WTC11 (cell line): ENCODE measurements around the gene HNRNPLL. TPM values are rescaled to one million over a fixed set of nuclear protein-coding genes. Genes with fewer than 3 reads are reported as not detected.

Experiments used
- ATAC-seq: fragments of 200-7000 bp; cut with Tn5 transposase; 2 replicates; pipeline ENCODE4 v1.10.0; 2021; ENCODE audit warnings: mild to moderate bottlenecking, moderate library complexity
- CTCF ChIA-PET: fragments of 300-600 bp; sonication (Branson Sonifier 250); formaldehyde crosslinking; loops from one replicate; lab custom pipeline; 2021; ENCODE audit warnings: antibody characterized with exemption; lab: Charles Lee
- POLR2A ChIA-PET: fragments of 350-600 bp; sonication (Branson Sonifier 250); formaldehyde crosslinking; loops from one replicate; lab custom pipeline; 2021; ENCODE audit warnings: antibody characterized with exemption; lab: Charles Lee
- DNase-seq: peaks from one replicate; pipeline ENCODE4 v3.0.0; 2021; ENCODE audit warnings: low spot score
- H3K27ac Mint-ChIP-seq: 2 replicates; pipeline ENCODE4 v1.8.0; 2021; ENCODE audit warnings: mixed read lengths
- H3K27me3 Mint-ChIP-seq: 2 replicates; pipeline ENCODE4 v1.8.0; 2021; ENCODE audit warnings: low read depth, mild to moderate bottlenecking, moderate library complexity, mixed read lengths
- H3K36me3 Mint-ChIP-seq: 2 replicates; pipeline ENCODE4 v1.8.0; 2021; ENCODE audit warnings: mixed read lengths
- H3K4me1 Mint-ChIP-seq: 2 replicates; pipeline ENCODE4 v1.8.0; 2022; ENCODE audit warnings: mixed read lengths
- H3K4me3 Mint-ChIP-seq: 2 replicates; pipeline ENCODE4 v1.8.0; 2021; ENCODE audit warnings: mild to moderate bottlenecking, moderate library complexity, mixed read lengths
- H3K9me3 Mint-ChIP-seq: 2 replicates; pipeline ENCODE4 v1.8.0; 2021; ENCODE audit warnings: mixed read lengths
- CREM ChIP-seq: sonication (generic); formaldehyde crosslinking; IDR thresholded peaks from 2 replicates; pipeline ENCODE4 v1.8.1; 2022; ENCODE audit warnings: mild to moderate bottlenecking, missing genetic modification reagents, moderate library complexity
- EMX1 ChIP-seq: fragments of 250-450 bp; sonication (Bioruptor Pico); IDR thresholded peaks from 2 replicates; pipeline ENCODE4 v1.8.0; 2021; ENCODE audit warnings: mild to moderate bottlenecking
- ETV6 ChIP-seq: sonication (generic); formaldehyde crosslinking; IDR thresholded peaks from 2 replicates; pipeline ENCODE4 v1.8.1; 2022; ENCODE audit warnings: mild to moderate bottlenecking, missing genetic modification reagents
- MYBL2 ChIP-seq: sonication (generic); formaldehyde crosslinking; IDR thresholded peaks from 2 replicates; pipeline ENCODE4 v1.8.1; 2023; ENCODE audit warnings: mild to moderate bottlenecking, moderate library complexity, missing genetic modification reagents
- NFE2L1 ChIP-seq: sonication (generic); formaldehyde crosslinking; IDR thresholded peaks from 2 replicates; pipeline ENCODE4 v1.8.1; 2023; ENCODE audit warnings: missing genetic modification reagents
- RORB ChIP-seq: fragments of 250-450 bp; sonication (Bioruptor Pico); IDR thresholded peaks from 2 replicates; pipeline ENCODE4 v1.9.0; 2021; ENCODE audit warnings: mild to moderate bottlenecking
- SMAD4 ChIP-seq: sonication (generic); formaldehyde crosslinking; IDR thresholded peaks from 2 replicates; pipeline ENCODE4 v1.8.0; 2022; ENCODE audit warnings: mild to moderate bottlenecking, missing genetic modification reagents
- SOX15 ChIP-seq: fragments of 250-450 bp; sonication (Bioruptor Pico); IDR thresholded peaks from 2 replicates; pipeline ENCODE4 v1.9.0; 2021; ENCODE audit warnings: mild to moderate bottlenecking
- SP1 ChIP-seq: sonication (generic); formaldehyde crosslinking; conservative IDR thresholded peaks from 2 replicates; pipeline ENCODE4 v1.8.1; 2022; ENCODE audit warnings: missing genetic modification reagents
- TEAD4 ChIP-seq: sonication (generic); formaldehyde crosslinking; IDR thresholded peaks from 2 replicates; pipeline ENCODE4 v1.8.0; 2022; ENCODE audit warnings: mild to moderate bottlenecking, missing genetic modification reagents
- ZNF121 ChIP-seq: sonication (generic); formaldehyde crosslinking; IDR thresholded peaks from 2 replicates; pipeline ENCODE4 v1.8.0; 2023; ENCODE audit warnings: missing genetic modification reagents
- ZNF138 ChIP-seq: sonication (generic); formaldehyde crosslinking; conservative IDR thresholded peaks from 2 replicates; pipeline ENCODE4 v1.8.1; 2022; ENCODE audit warnings: mild to moderate bottlenecking, moderate library complexity, missing genetic modification reagents
- ZNF671 ChIP-seq: fragments of 250-450 bp; sonication (Bioruptor Pico); IDR thresholded peaks from 2 replicates; pipeline ENCODE4 v1.8.0; 2021; ENCODE audit warnings: mild to moderate bottlenecking
- total RNA-seq: library from RNA; stranded (reverse); gene quantifications from 3 replicates; pipeline ENCODE4 v1.2.3, GENCODE V29; 2021
- TF ChIP-seq, protein P1 (sequence below): sonication (generic); formaldehyde crosslinking; IDR thresholded peaks from 2 replicates; pipeline ENCODE4 v1.8.1; 2022; ENCODE audit warnings: missing genetic modification reagents, borderline replicate concordance
- TF ChIP-seq, protein P2 (sequence below): sonication (generic); formaldehyde crosslinking; IDR thresholded peaks from 2 replicates; pipeline ENCODE4 v1.8.0; 2023; ENCODE audit warnings: mild to moderate bottlenecking, missing genetic modification reagents
- TF ChIP-seq, protein P3 (sequence below): sonication (generic); formaldehyde crosslinking; IDR thresholded peaks from 2 replicates; pipeline ENCODE4 v1.8.1; 2023; ENCODE audit warnings: mild to moderate bottlenecking, moderate library complexity, missing genetic modification reagents
- TF ChIP-seq, protein P4 (sequence below): sonication (generic); formaldehyde crosslinking; IDR thresholded peaks from 2 replicates; pipeline ENCODE4 v1.8.0; 2023; ENCODE audit warnings: missing genetic modification reagents

Gene HNRNPLL
- total RNA-seq, 1 experiment from 2014 or later, result 65.3 TPM

DNA sequence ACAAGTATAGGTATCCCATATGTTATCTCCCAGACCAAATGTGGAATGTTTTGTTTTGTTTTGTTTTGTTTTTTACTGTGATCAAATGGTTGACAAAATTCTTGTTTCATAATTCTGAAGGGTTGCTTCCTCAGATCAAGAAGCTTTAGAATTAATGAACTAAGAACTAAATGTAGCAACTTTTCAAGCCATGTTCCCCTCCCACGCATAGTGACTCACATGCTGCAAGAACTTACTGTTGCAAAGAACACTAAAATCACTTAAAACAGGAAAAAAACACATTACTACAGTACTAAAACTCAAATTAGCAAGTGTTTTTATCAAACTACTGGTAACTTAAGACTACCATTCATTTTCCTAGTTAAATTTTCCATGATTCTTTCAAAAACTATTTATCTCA is 30.6 kb downstream of the HNRNPLL start (continued):
- TF ChIP-seq SOX15 (CRISPR knock-in tag) (no peak), ETV6 (CRISPR knock-in tag) (no peak), RORB (CRISPR knock-in tag) (no peak), SMAD4 (no peak), MYBL2 (no peak)

DNA sequence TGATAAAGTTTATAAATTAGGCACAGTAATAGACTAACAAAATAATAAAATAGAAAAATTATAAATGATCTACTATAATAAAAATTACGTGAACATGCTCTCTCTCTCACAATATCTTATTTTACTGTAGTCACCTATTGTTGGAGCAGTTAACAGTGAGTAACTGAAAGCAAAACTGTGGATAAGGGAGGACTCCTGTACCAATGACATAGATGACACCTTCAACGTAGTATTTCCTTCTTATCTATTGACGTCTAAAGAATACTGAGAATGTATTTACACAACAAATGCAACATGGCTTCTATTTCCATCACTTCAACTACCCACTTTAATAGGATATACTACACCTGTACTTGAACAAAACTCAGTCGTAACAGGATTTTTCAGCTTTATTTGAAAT is 31.5 kb downstream of the HNRNPLL start:
- H3K9me3 Mint-ChIP-seq, result no peaks in the 10 kb centered on the region
- CTCF ChIA-PET, result no interaction called here
- no peak for DNase-seq
- H3K36me3 Mint-ChIP-seq, result peaks cover 51% of the 10 kb centered on the region
- no peaks in the 10 kb centered on the region for H3K4me1 Mint-ChIP-seq
- POLR2A ChIA-PET, result no interaction called here
- H3K27ac Mint-ChIP-seq, result no peak overlapping the region
- no peak overlapping the region for H3K4me3 Mint-ChIP-seq
- TF ChIP-seq, protein P1, sequence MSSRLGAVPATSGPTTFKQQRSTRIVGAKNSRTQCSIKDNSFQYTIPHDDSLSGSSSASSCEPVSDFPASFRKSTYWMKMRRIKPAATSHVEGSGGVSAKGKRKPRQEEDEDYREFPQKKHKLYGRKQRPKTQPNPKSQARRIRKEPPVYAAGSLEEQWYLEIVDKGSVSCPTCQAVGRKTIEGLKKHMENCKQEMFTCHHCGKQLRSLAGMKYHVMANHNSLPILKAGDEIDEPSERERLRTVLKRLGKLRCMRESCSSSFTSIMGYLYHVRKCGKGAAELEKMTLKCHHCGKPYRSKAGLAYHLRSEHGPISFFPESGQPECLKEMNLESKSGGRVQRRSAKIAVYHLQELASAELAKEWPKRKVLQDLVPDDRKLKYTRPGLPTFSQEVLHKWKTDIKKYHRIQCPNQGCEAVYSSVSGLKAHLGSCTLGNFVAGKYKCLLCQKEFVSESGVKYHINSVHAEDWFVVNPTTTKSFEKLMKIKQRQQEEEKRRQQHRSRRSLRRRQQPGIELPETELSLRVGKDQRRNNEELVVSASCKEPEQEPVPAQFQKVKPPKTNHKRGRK (CRISPR knock-in tag), result no peak
- no peak for TF ChIP-seq CREM (CRISPR knock-in tag)
- no peak for TF ChIP-seq SP1 (CRISPR knock-in tag)
- TF ChIP-seq ZNF671 (CRISPR knock-in tag), result no peak
- no peak for TF ChIP-seq SOX15 (CRISPR knock-in tag)
- no peak for TF ChIP-seq EMX1 (CRISPR knock-in tag)
- no peak for TF ChIP-seq SMAD4
- TF ChIP-seq, protein P2, sequence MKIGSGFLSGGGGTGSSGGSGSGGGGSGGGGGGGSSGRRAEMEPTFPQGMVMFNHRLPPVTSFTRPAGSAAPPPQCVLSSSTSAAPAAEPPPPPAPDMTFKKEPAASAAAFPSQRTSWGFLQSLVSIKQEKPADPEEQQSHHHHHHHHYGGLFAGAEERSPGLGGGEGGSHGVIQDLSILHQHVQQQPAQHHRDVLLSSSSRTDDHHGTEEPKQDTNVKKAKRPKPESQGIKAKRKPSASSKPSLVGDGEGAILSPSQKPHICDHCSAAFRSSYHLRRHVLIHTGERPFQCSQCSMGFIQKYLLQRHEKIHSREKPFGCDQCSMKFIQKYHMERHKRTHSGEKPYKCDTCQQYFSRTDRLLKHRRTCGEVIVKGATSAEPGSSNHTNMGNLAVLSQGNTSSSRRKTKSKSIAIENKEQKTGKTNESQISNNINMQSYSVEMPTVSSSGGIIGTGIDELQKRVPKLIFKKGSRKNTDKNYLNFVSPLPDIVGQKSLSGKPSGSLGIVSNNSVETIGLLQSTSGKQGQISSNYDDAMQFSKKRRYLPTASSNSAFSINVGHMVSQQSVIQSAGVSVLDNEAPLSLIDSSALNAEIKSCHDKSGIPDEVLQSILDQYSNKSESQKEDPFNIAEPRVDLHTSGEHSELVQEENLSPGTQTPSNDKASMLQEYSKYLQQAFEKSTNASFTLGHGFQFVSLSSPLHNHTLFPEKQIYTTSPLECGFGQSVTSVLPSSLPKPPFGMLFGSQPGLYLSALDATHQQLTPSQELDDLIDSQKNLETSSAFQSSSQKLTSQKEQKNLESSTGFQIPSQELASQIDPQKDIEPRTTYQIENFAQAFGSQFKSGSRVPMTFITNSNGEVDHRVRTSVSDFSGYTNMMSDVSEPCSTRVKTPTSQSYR (CRISPR knock-in tag), result no peak
- TF ChIP-seq, all 79 proteins: peak for 0
- no peaks in the 10 kb centered on the region for H3K27me3 Mint-ChIP-seq
- ATAC-seq, result no peak

DNA sequence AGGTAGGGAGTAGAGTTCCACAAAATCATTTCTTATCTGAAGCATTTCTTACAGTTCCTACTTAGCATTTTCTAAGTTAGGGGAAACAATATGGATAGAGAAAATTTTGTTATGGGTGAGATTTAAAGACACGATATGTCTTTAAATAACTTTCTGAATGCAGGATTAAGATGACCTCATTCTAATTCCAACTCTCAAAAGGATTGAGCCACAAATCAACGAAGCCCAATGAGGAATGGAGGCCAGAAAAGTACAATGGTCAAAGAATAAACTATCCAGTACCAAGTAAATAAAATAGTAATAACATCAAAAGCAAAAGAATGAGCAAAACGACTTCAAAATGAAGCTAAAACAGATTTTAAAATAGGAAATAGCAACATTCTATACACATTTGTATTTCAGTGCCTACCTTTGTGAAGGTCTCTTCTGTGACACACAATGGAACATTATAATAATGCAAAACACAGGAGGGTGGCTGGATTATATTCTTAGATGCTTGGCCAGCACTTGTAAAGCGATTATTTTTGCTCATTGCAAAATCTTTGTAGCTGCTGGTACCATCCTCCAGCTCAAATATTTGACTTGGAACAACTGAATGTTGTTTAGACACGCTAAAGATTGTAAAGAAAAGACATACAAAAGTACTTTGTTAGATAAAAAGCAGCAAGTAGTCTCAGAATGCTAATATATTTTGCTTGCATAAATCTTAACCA is 33.8 kb downstream of the HNRNPLL start:
- no peak for ATAC-seq
- H3K27ac Mint-ChIP-seq, result no peak overlapping the region
- H3K4me1 Mint-ChIP-seq, result no peaks in the 10 kb centered on the region
- H3K27me3 Mint-ChIP-seq, result no peaks in the 10 kb centered on the region
- CTCF ChIA-PET, result interaction anchor here (3.5 kb wide), 1 partner anchor 13 kb away, joined by 21 read pairs; no protein-coding TSS in a partner anchor
- H3K36me3 Mint-ChIP-seq, result peaks cover 59% of the 10 kb centered on the region
- TF ChIP-seq, protein P3, sequence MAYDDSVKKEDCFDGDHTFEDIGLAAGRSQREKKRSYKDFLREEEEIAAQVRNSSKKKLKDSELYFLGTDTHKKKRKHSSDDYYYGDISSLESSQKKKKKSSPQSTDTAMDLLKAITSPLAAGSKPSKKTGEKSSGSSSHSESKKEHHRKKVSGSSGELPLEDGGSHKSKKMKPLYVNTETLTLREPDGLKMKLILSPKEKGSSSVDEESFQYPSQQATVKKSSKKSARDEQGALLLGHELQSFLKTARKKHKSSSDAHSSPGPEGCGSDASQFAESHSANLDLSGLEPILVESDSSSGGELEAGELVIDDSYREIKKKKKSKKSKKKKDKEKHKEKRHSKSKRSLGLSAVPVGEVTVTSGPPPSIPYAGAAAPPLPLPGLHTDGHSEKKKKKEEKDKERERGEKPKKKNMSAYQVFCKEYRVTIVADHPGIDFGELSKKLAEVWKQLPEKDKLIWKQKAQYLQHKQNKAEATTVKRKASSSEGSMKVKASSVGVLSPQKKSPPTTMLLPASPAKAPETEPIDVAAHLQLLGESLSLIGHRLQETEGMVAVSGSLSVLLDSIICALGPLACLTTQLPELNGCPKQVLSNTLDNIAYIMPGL, result no peak
- no peak for TF ChIP-seq ZNF138
- TF ChIP-seq, protein P4, sequence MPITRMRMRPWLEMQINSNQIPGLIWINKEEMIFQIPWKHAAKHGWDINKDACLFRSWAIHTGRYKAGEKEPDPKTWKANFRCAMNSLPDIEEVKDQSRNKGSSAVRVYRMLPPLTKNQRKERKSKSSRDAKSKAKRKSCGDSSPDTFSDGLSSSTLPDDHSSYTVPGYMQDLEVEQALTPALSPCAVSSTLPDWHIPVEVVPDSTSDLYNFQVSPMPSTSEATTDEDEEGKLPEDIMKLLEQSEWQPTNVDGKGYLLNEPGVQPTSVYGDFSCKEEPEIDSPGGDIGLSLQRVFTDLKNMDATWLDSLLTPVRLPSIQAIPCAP (CRISPR knock-in tag), result no peak
- DNase-seq, result no peak
- POLR2A ChIA-PET, result interaction anchor here (0.8 kb wide), 1 partner anchor 183 kb away, joined by 3 read pairs; the partner anchor contains the start of gene SRSF7
- no peaks in the 10 kb centered on the region for H3K9me3 Mint-ChIP-seq
- H3K4me3 Mint-ChIP-seq, result no peak overlapping the region

DNA sequence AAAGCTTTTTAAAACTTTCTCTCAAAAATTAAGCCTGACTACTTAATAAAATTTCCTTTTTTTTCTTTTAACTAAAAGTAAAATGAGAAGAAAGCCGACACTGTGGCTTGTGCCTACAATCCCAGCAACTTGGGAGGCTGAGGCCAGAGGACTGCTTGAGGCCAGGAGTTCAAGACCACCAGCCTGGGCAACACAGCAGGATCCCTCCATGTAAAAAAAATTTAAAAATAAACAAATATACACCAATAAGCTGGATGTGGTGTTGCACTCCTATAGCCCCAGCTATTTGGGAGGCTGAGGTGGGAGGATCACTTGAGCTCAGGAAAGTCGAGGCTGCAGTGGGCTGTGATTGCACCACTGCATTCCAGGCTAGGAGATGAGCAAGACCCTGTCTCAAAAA is 37.4 kb downstream of the HNRNPLL start:
- Mint-ChIP-seq H3K4me1 (no peaks in the 10 kb centered on the region), H3K27ac (no peak overlapping the region), H3K27me3 (no peaks in the 10 kb centered on the region), H3K9me3 (no peaks in the 10 kb centered on the region), H3K36me3 (peaks cover 58% of the 10 kb centered on the region), H3K4me3 (no peak overlapping the region)
- CTCF ChIA-PET, result interaction anchor here (0.9 to 1.4 kb wide), 4 partner anchors 10 to 172 kb away, joined by 3 to 8 read pairs (median 3); no protein-coding TSS in a partner anchor
- no peak for TF ChIP-seq TEAD4 (CRISPR knock-in tag)
- TF ChIP-seq NFE2L1, result no peak
- TF ChIP-seq ZNF121, result peak; percentile 68; the same call in 1 of the 2 replicates
- DNase-seq, result no peak
- no peak for ATAC-seq
- POLR2A ChIA-PET, result no interaction called here
